Testis (tissue), 2 donors: ENCODE measurements around the gene COL2A1.

Experiments used
- CTCF ChIP-seq, 3 experiments: fragments of 450-650 bp in 2 of 3; fragments of 200-600 bp in 1 of 3; sonication (generic) in 1 of 3; IDR thresholded peaks; one replicate each; pipeline ENCODE4 v1.5.1; 2016 to 2019; ENCODE audit warnings: antibody characterized with exemption in 3 of 3, mild to moderate bottlenecking in 2 of 3, moderate library complexity in 1 of 3
- POLR2A ChIP-seq: fragments of 450-650 bp; IDR thresholded peaks from one replicate; pipeline ENCODE4 v1.6.1; 2017; ENCODE audit warnings: antibody characterized with exemption, mild to moderate bottlenecking, moderate library complexity

GRCh38 chr12:48038085-48038484, 33.8 kb upstream of the COL2A1 start:
- TF ChIP-seq CTCF (IDR thresholded peaks at IDR 0.05), result no peak
- TF ChIP-seq POLR2A, result no peak
